ENCODE data around the gene PHKG2.

PHKG2 gene

GRCh38 chr16:30787613-30788378 is 39.6 kb downstream of the PHKG2 start:
- DNase-seq (ENCODE audit: insufficient read length, low spot score) (no peak), FAIRE-seq (no peak)

- FAIRE-seq (no peak), DNase-seq (ENCODE audit: insufficient read length, low spot score) (no peak)
These were observed 45.4 kb downstream of the PHKG2 start for GRCh38 chr16:30793508-30794069.

GRCh38 chr16:30794634-30795033 is 46.4 kb downstream of the PHKG2 start:
- FAIRE-seq (no peak), DNase-seq (ENCODE audit: insufficient read length, low spot score) (no peak)

- FAIRE-seq: no peak
- no peak for DNase-seq (ENCODE audit: insufficient read length, low spot score)
These were observed 49.6 kb downstream of the PHKG2 start for GRCh38 chr16:30797670-30798309.

All from GM19239 (cell line).